Neuronal stem cell (in vitro differentiated cells): ENCODE measurements around the gene PLAAT3.

Experiments used
- DNase-seq: peaks from one replicate; pipeline ENCODE4 v3.0.0-alpha.2; 2013; ENCODE audit warnings: low spot score
- H2AFZ ChIP-seq: one replicate; pipeline ENCODE4 v1.6.1; 2013; ENCODE audit warnings: mild to moderate bottlenecking, low read length, inconsistent platforms
- H2AK5ac ChIP-seq: 2 replicates; pipeline ENCODE4 v1.6.1; 2013; ENCODE audit warnings: low read depth, mild to moderate bottlenecking, inconsistent platforms, low read length, moderate library complexity, mixed read lengths
- H2BK120ac ChIP-seq: 2 replicates; pipeline ENCODE4 v1.6.1; 2013; ENCODE audit warnings: low read depth, mild to moderate bottlenecking, inconsistent platforms, low read length, moderate library complexity, mixed read lengths
- H2BK12ac ChIP-seq: one replicate; pipeline ENCODE4 v1.6.1; 2013; ENCODE audit warnings: low read length, inconsistent platforms
- H2BK15ac ChIP-seq: 2 replicates; pipeline ENCODE4 v1.6.1; 2013; ENCODE audit warnings: mild to moderate bottlenecking, low read length, inconsistent platforms, mixed read lengths
- H2BK5ac ChIP-seq: one replicate; pipeline ENCODE4 v1.6.1; 2013; ENCODE audit warnings: inconsistent platforms, mild to moderate bottlenecking, low read length, moderate library complexity
- H3K14ac ChIP-seq: one replicate; pipeline ENCODE4 v1.6.1; 2013; ENCODE audit warnings: low read length, inconsistent platforms
- H3K18ac ChIP-seq: 2 replicates; pipeline ENCODE4 v1.6.1; 2013; ENCODE audit warnings: low read length, inconsistent platforms
- H3K23ac ChIP-seq: 2 replicates; pipeline ENCODE4 v1.6.1; 2013; ENCODE audit warnings: low read depth, mild to moderate bottlenecking, mixed read lengths, low read length, inconsistent platforms; ENCODE audit not compliant: poor library complexity
- H3K27ac ChIP-seq: replicated peaks from 3 replicates; pipeline ENCODE4 v1.5.1; 2013; ENCODE audit warnings: low read length, inconsistent platforms
- H3K27me3 ChIP-seq, 3 experiments: 2 replicates each; pipeline ENCODE4 v1.6.1; 2013; ENCODE audit warnings: low read length in 3 of 3, mild to moderate bottlenecking in 2 of 3, inconsistent platforms in 1 of 3, low read depth in 1 of 3, mixed read lengths in 1 of 3, moderate library complexity in 1 of 3; ENCODE audit not compliant: control insufficient read depth in 3 of 3, insufficient read depth in 3 of 3
- H3K36me3 ChIP-seq, 2 donors: replicated peaks in 1 of 2; 2 replicates each; pipeline ENCODE4 v1.6.1; 2013; ENCODE audit warnings: low read length in 2 of 2; ENCODE audit not compliant: control insufficient read depth in 2 of 2, insufficient read depth in 2 of 2
- H3K4ac ChIP-seq: 2 replicates; pipeline ENCODE4 v1.6.1; 2013; ENCODE audit warnings: inconsistent platforms, mild to moderate bottlenecking, low read length, moderate library complexity
- H3K4me1 ChIP-seq, 2 donors: 1 replicate in 1 of 2; 2 replicates in 1 of 2; pipeline ENCODE4 v1.6.1; 2013; ENCODE audit warnings: low read length in 2 of 2, low read depth in 1 of 2; ENCODE audit not compliant: control insufficient read depth in 2 of 2, insufficient read depth in 1 of 2
- H3K4me2 ChIP-seq: one replicate; pipeline ENCODE4 v1.6.1; 2013; ENCODE audit warnings: mild to moderate bottlenecking, low read length, inconsistent platforms; ENCODE audit not compliant: insufficient read depth, poor library complexity, severe bottlenecking
- H3K4me3 ChIP-seq, 2 donors: 2 replicates each; pipeline ENCODE4 v1.5.1; 2013; ENCODE audit warnings: low read length in 2 of 2, mild to moderate bottlenecking in 2 of 2, inconsistent platforms in 1 of 2, moderate library complexity in 1 of 2
- H3K79me1 ChIP-seq: one replicate; pipeline ENCODE4 v1.6.1; 2013; ENCODE audit warnings: low read depth, mild to moderate bottlenecking, inconsistent platforms, low read length, moderate library complexity
- H3K9ac ChIP-seq: one replicate; pipeline ENCODE4 v1.6.1; 2013; ENCODE audit warnings: mild to moderate bottlenecking, low read depth, low read length, inconsistent platforms; ENCODE audit not compliant: poor library complexity
- H3K9me3 ChIP-seq, 2 donors: replicated peaks in 1 of 2; 2 replicates each; pipeline versions ENCODE3 to v1.6.1; 2013; ENCODE audit warnings: low read length in 2 of 2, mild to moderate bottlenecking in 2 of 2, inconsistent platforms in 1 of 2, low read depth in 1 of 2, mixed read lengths in 1 of 2, moderate library complexity in 1 of 2; ENCODE audit not compliant: control insufficient read depth in 2 of 2, insufficient read depth in 1 of 2
- H4K8ac ChIP-seq: one replicate; pipeline ENCODE4 v1.6.1; 2013; ENCODE audit warnings: low read depth, mild to moderate bottlenecking, inconsistent platforms, low read length, moderate library complexity
- H4K91ac ChIP-seq: one replicate; pipeline ENCODE4 v1.6.1; 2013; ENCODE audit warnings: low read length, low read depth, mild to moderate bottlenecking, inconsistent platforms; ENCODE audit not compliant: poor library complexity
- whole genome bisulfite sequencing, 2 donors: extraction: QIAGEN DNeasy Blood & Tissue Kit; methylation state at CpG; one replicate each; pipeline ENCODE4 v1.1.7; 2013; ENCODE audit warnings: missing lambda C conversion rate in 2 of 2, mixed read lengths in 1 of 2; ENCODE audit not compliant: insufficient read length in 2 of 2, insufficient replicate concordance in 1 of 2; ENCODE audit errors: extremely low coverage in 2 of 2; 5-methylcytosine and 5-hydroxymethylcytosine counted together

PLAAT3 gene

DNA sequence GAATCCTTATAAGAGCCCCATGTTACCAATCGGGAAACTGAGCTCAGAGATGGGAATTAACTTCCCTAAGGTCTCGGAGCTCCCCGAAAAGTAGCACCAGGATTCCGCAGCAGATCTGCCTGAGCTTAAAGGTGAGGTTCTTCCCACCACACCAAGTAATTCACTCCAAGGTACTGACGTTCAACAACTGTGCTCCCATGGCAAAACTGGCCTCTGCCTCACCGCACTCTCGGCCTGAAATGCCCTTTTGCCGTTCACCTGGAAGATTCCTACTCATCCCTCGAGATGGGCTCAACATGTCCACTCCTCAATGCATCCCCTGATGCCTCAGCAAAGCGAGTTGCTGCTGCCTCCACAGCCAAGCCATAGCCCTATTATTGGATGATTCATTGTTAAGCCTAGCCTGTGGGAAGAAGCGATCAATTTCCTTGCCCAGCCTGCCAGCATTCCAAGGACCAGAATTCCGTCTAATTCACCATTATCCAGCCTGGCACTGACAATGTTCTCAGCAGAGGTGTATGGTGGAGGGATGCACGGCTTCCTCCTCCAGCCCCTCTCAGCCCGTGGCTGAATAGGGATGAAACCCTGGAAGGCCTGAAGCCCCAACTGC lies 4.2 kb downstream of the PLAAT3 start:
- no peak overlapping the region for H3K27ac ChIP-seq
- no peak overlapping the region for H3K4me2 ChIP-seq
- no peak overlapping the region for H2BK12ac ChIP-seq
- no peak overlapping the region for H3K18ac ChIP-seq
- no peak overlapping the region for H3K4me3 ChIP-seq
- no peak overlapping the region for H2BK120ac ChIP-seq
- H2BK15ac ChIP-seq, result no peak overlapping the region
- H3K9me3 ChIP-seq, result peaks cover 0 to 3% of the 10 kb centered on the region in 2 donors
- H2AK5ac ChIP-seq, result no peak overlapping the region
- peaks cover 0 to 60% (median 12%) of the 10 kb centered on the region in 3 experiments for H3K27me3 ChIP-seq
- H4K91ac ChIP-seq, result no peak overlapping the region
- no CpG with 5 or more reads among the region's 14 CpGs for WGBS, 2 donors
- DNase-seq, result no peak
- peaks cover 11% of the 10 kb centered on the region in 2 donors for H3K4me1 ChIP-seq
- H2BK5ac ChIP-seq, result no peak overlapping the region
- no peaks in the 10 kb centered on the region for H3K36me3 ChIP-seq
- no peak overlapping the region for H3K9ac ChIP-seq
- no peak overlapping the region for H3K14ac ChIP-seq
- no peak overlapping the region for H4K8ac ChIP-seq
- H3K4ac ChIP-seq, result no peak overlapping the region
- H3K23ac ChIP-seq, result no peak overlapping the region
- H3K79me1 ChIP-seq, result no peaks in the 10 kb centered on the region
- H2AFZ ChIP-seq, result no peak overlapping the region

DNA sequence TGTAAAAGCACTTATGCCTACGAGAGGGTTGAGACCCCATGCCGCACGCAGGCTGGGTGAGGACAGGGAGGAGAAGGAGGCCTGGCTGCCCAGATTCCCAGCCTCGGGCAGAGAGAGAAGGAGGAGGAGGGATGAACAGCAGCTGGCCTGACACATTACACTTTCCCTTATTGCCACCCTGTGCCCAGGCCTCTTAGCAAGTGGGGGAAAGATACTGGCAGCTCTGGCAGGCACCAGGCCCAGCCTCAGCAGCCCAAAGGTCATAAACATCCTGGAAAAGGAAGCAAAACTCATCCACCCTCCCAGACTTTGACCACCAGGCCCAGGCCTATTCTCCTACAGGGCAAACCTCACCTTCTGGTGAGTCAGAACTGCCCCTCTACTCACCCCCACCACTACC lies 4.7 kb downstream of the PLAAT3 start:
- Histone ChIP-seq H3K4me3 (no peak overlapping the region), H3K79me1 (no peaks in the 10 kb centered on the region), H3K4me2 (no peak overlapping the region), H3K4ac (no peak overlapping the region), H2BK120ac (no peak overlapping the region), H2AK5ac (no peak overlapping the region), H3K9me3 (peaks cover 0 to 3% of the 10 kb centered on the region in 2 donors), H2AFZ (no peak overlapping the region), H4K8ac (no peak overlapping the region), H3K23ac (no peak overlapping the region), H3K27me3 (peaks cover 0 to 59% (median 12%) of the 10 kb centered on the region in 3 experiments), H2BK15ac (no peak overlapping the region), H3K9ac (no peak overlapping the region), H2BK5ac (no peak overlapping the region), H3K14ac (no peak overlapping the region), H3K18ac (no peak overlapping the region), H2BK12ac (no peak overlapping the region), H3K36me3 (no peaks in the 10 kb centered on the region), H3K27ac (no peak overlapping the region), H3K4me1 (peaks cover 11% of the 10 kb centered on the region in 2 donors), H4K91ac (no peak overlapping the region)
- WGBS, 2 donors, result no CpG with 5 or more reads among the region's 4 CpGs
- DNase-seq, result no peak

DNA sequence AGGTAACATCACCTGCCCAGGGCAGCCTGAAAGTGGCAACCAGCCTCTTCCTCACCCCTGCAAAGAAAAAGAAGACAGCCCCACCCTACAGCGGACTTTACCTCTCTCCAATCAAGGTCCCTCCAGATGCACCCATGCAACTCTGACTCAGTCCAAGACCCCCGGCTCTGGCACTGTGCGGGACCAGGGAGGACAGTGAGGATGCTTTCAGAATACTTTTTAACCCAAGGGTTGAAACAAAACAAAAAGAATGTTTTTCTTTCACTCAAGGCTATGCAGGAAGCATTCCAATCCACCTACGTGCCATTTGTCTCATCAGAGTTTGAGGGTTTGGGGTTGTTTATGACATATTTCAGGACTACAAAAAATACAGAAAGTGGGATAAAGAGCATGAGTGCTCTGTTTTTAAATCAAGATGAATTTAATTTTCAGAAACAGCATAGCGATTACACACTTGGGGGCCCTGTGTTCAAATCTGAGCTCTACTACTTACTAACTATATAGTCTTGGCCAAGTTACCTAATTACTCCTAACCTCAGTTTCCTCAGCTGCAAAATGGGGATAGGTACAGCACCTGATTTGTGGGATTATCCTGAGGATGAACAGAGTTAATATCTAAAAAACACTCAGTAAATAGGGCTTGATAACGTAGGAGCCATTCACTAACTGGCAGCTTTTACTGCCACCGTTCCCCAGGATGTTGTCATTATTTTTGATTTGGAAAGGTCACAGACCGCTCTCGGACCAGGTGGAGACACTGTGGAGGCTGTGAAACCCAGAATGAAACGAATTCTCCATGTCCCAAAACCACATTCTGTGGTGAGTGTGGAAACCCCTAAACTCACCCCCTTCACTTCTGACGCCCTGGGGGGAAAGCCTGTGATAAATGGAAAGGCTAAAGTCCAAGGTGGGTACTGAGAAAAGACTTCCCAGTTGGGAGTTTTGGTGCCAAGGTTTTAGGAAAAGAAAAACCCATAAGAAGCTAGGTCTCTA lies 5.6 kb downstream of the PLAAT3 start:
- Histone ChIP-seq H2BK15ac (no peak overlapping the region), H3K27me3 (peaks cover 0 to 50% (median 6%) of the 10 kb centered on the region in 3 experiments), H3K79me1 (no peaks in the 10 kb centered on the region), H3K9ac (no peak overlapping the region), H3K14ac (no peak overlapping the region), H3K27ac (no peak overlapping the region), H3K36me3 (no peaks in the 10 kb centered on the region), H2BK12ac (no peak overlapping the region), H3K4me2 (no peak overlapping the region), H4K8ac (no peak overlapping the region), H3K23ac (no peak overlapping the region), H2AFZ (no peak overlapping the region), H2AK5ac (no peak overlapping the region), H3K18ac (no peak overlapping the region), H3K4me3 (no peak overlapping the region), H3K4ac (no peak overlapping the region), H2BK120ac (no peak overlapping the region), H4K91ac (no peak overlapping the region), H2BK5ac (no peak overlapping the region), H3K9me3 (peaks cover 0 to 3% of the 10 kb centered on the region in 2 donors), H3K4me1 (peaks cover 11 to 12% of the 10 kb centered on the region in 2 donors)
- no peak for DNase-seq
- WGBS, 2 donors, result no CpG with 5 or more reads among the region's 11 CpGs

DNA sequence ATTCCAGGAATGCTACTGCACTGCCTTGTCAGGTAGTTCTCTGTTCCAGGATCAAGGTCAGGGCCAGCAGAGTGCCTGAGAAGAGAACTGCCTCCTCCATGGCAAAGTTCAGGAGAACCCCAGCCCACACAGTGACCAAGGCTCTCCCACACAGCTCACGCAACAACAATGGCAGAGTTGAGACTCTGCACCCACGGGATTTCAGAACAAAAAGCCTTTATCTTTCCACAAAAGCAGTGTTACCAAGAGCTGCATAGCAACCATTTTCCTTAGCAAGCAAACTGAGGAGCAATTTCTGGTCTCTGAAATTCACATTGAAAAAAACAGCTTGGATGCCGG lies 11.1 kb downstream of the PLAAT3 start:
- H3K4me3 ChIP-seq, result no peak overlapping the region
- H3K4me1 ChIP-seq, result peaks cover 5 to 7% of the 10 kb centered on the region in 2 donors
- WGBS, 2 donors, result no CpG with 5 or more reads among the region's 3 CpGs

More for the DNA sequence above, 11.1 kb downstream of the PLAAT3 start:
- H2BK120ac ChIP-seq, result no peak overlapping the region
- no peak overlapping the region for H4K91ac ChIP-seq
- no peaks in the 10 kb centered on the region for H3K36me3 ChIP-seq
- H2BK5ac ChIP-seq, result no peak overlapping the region
- H3K79me1 ChIP-seq, result no peaks in the 10 kb centered on the region
- peaks cover 0 to 3% of the 10 kb centered on the region in 2 donors for H3K9me3 ChIP-seq
- no peak overlapping the region for H2BK12ac ChIP-seq
- no peak overlapping the region for H2BK15ac ChIP-seq
- no peak overlapping the region for H3K27ac ChIP-seq
- no peak overlapping the region for H3K23ac ChIP-seq
- H4K8ac ChIP-seq, result no peak overlapping the region
- no peak overlapping the region for H2AK5ac ChIP-seq
- H3K27me3 ChIP-seq, result no peaks in the 10 kb centered on the region
- H2AFZ ChIP-seq, result no peak overlapping the region
- peak; percentile 38 for DNase-seq
- H3K4me2 ChIP-seq, result no peak overlapping the region
- no peak overlapping the region for H3K4ac ChIP-seq
- H3K9ac ChIP-seq, result no peak overlapping the region
- no peak overlapping the region for H3K18ac ChIP-seq
- H3K14ac ChIP-seq, result no peak overlapping the region
